Panc1 (cell line): Measurements from ENCODE around the gene PSKH1. TPM values are rescaled to one million over a fixed set of nuclear protein-coding genes. Genes with fewer than 3 reads are reported as not detected.

Source experiments
- ATAC-seq: fragments of 200-7000 bp; cut with Tn5 transposase; 2 replicates; pipeline ENCODE4 v1.9.1; 2020; ENCODE audit warnings: mild to moderate bottlenecking, moderate library complexity
- BruUV-seq: library from RNA; stranded (reverse); fragments of 400-500 nt; replicated peaks from 2 replicates; lab custom pipeline; 2021; lab: Mats Ljungman, UMichigan
- CTCF ChIA-PET: fragments of 300-600 bp; sonication (Branson Sonifier 250); formaldehyde crosslinking; loops from one replicate; lab custom pipeline; 2022; ENCODE audit warnings: antibody characterized with exemption; lab: Charles Lee
- POLR2A ChIA-PET: fragments of 300-600 bp; sonication (Branson Sonifier 250); formaldehyde crosslinking; loops from one replicate; lab custom pipeline; 2022; ENCODE audit warnings: antibody characterized with exemption; lab: Charles Lee
- DNase-seq: peaks from one replicate; pipeline ENCODE4 v3.0.0-alpha.2; 2010; ENCODE audit warnings: low read depth, low spot score
- H3K27ac ChIP-seq: 2 replicates; pipeline ENCODE4 v1.5.1; 2011; ENCODE audit warnings: mild to moderate bottlenecking, low read length, inconsistent platforms
- H3K27me3 ChIP-seq: fragments of 200-500 bp; sonication (Bioruptor generic); 2 replicates; pipeline ENCODE4 v1.6.0; 2014; ENCODE audit warnings: low read length, inconsistent platforms; ENCODE audit not compliant: control insufficient read depth, insufficient read depth
- H3K36me3 ChIP-seq: fragments of 200-500 bp; sonication (Bioruptor generic); 2 replicates; pipeline ENCODE4 v1.5.1; 2014; ENCODE audit warnings: inconsistent platforms, mild to moderate bottlenecking, low read length, moderate library complexity; ENCODE audit not compliant: control insufficient read depth, insufficient read depth
- H3K4me1 ChIP-seq: 2 replicates; pipeline ENCODE4 v1.5.1; 2011; ENCODE audit warnings: inconsistent platforms, mild to moderate bottlenecking, low read length, moderate library complexity; ENCODE audit not compliant: control insufficient read depth, insufficient read depth
- H3K4me3 ChIP-seq, 2 experiments: 2 replicates each; pipeline ENCODE4 v1.5.1; 2011 to 2012; ENCODE audit warnings: low read depth in 2 of 2, low read length in 2 of 2, mild to moderate bottlenecking in 2 of 2, inconsistent platforms in 1 of 2, moderate library complexity in 1 of 2
- H3K9me3 ChIP-seq: fragments of 200-500 bp; sonication (Bioruptor generic); 2 replicates; pipeline ENCODE4 v1.5.1; 2014; ENCODE audit warnings: low read depth, mild to moderate bottlenecking, inconsistent platforms, low read length, moderate library complexity; ENCODE audit not compliant: control insufficient read depth, insufficient read depth
- POLR2AphosphoS5 ChIP-seq: IDR thresholded peaks from 2 replicates; pipeline ENCODE4 v1.6.1; 2012; ENCODE audit warnings: mild to moderate bottlenecking, low read depth, low read length, moderate library complexity
- SIN3A ChIP-seq: IDR thresholded peaks from 2 replicates; pipeline ENCODE4 v1.6.1; 2012; ENCODE audit warnings: low read depth, mild to moderate bottlenecking, low read length, moderate library complexity, borderline replicate concordance; ENCODE audit not compliant: insufficient read depth
- TCF7L2 ChIP-seq: IDR thresholded peaks from 2 replicates; pipeline ENCODE4 v1.6.1; 2011; ENCODE audit warnings: mild to moderate bottlenecking, low read depth, low read length, inconsistent platforms
- in situ Hi-C: cut with HindIII; loops from 2 replicates; pipeline ENCODE4 v1.10.0; 2016; ENCODE audit warnings: low sequenced_read_pairs, low pct_unique_long_range_greater_than_20kb
- intact Hi-C: fragments of 100-400 bp; cut with micrococcal nuclease; formaldehyde crosslinking; loops from one replicate; pipeline ENCODE4 v1.10.0; 2022; ENCODE audit not compliant: unreplicated experiment
- total RNA-seq: library from RNA; stranded (reverse); gene quantifications from one replicate; pipeline ENCODE4 v1.2.1, GENCODE V29; 2021; ENCODE audit not compliant: unreplicated experiment
- TF ChIP-seq, protein P1 (sequence below), 2 experiments: IDR thresholded peaks; 2 replicates each; pipeline ENCODE4 v1.6.1; 2011 to 2012; ENCODE audit warnings: low read depth in 2 of 2, control low read depth in 1 of 2, low read length in 1 of 2, mild to moderate bottlenecking in 1 of 2, moderate library complexity in 1 of 2; ENCODE audit not compliant: insufficient read depth in 1 of 2
- TF ChIP-seq, protein P2 (sequence below): fragments of 450-650 bp; IDR thresholded peaks from 2 replicates; pipeline ENCODE4 v1.5.1; 2017; ENCODE audit warnings: mild to moderate bottlenecking

PSKH1 gene
- total RNA-seq, 1 experiment from 2014 or later: 17.8 TPM

DNA sequence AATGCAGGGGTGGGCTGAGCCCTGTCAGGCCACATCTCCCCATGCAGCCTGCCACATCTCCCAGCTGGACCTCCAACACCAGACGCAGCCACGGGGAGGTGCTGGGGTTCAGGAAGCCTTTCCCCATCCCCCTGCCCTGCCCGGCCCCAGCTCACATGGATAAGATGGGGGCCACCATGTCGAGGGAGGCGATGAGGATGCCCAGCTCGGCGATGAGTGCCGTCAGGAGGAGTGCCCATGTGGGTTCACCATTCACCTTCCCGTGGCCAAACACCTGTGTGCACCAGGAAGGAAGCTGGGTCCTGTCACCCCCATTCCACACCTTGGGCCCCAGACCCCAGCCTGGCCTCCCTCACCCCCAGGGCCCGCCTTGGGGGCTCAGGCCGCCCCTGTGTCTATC, 56.6 kb downstream of the PSKH1 start:
- Histone ChIP-seq H3K4me1 (no peaks in the 10 kb centered on the region), H3K27ac (no peak overlapping the region), H3K27me3 (no peaks in the 10 kb centered on the region), H3K36me3 (no peaks in the 10 kb centered on the region), H3K9me3 (no peaks in the 10 kb centered on the region), H3K4me3 (no peak overlapping the region)
- DNase-seq: no peak
- in situ Hi-C loops: no loop called here
- no TSS peak for BruUV-seq
- ATAC-seq: no peak
- POLR2A ChIA-PET: no interaction called here
- CTCF ChIA-PET: no interaction called here
- TF ChIP-seq POLR2AphosphoS5 (no peak), SIN3A (no peak), TCF7L2 (no peak)
- TF ChIP-seq, protein P1, sequence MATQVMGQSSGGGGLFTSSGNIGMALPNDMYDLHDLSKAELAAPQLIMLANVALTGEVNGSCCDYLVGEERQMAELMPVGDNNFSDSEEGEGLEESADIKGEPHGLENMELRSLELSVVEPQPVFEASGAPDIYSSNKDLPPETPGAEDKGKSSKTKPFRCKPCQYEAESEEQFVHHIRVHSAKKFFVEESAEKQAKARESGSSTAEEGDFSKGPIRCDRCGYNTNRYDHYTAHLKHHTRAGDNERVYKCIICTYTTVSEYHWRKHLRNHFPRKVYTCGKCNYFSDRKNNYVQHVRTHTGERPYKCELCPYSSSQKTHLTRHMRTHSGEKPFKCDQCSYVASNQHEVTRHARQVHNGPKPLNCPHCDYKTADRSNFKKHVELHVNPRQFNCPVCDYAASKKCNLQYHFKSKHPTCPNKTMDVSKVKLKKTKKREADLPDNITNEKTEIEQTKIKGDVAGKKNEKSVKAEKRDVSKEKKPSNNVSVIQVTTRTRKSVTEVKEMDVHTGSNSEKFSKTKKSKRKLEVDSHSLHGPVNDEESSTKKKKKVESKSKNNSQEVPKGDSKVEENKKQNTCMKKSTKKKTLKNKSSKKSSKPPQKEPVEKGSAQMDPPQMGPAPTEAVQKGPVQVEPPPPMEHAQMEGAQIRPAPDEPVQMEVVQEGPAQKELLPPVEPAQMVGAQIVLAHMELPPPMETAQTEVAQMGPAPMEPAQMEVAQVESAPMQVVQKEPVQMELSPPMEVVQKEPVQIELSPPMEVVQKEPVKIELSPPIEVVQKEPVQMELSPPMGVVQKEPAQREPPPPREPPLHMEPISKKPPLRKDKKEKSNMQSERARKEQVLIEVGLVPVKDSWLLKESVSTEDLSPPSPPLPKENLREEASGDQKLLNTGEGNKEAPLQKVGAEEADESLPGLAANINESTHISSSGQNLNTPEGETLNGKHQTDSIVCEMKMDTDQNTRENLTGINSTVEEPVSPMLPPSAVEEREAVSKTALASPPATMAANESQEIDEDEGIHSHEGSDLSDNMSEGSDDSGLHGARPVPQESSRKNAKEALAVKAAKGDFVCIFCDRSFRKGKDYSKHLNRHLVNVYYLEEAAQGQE (IDR thresholded peaks at IDR 0.05; ENCODE audit: insufficient read depth in 1 of 2, low read depth in 2 of 2, low read length in 1 of 2): no peak
- TF ChIP-seq, protein P2, sequence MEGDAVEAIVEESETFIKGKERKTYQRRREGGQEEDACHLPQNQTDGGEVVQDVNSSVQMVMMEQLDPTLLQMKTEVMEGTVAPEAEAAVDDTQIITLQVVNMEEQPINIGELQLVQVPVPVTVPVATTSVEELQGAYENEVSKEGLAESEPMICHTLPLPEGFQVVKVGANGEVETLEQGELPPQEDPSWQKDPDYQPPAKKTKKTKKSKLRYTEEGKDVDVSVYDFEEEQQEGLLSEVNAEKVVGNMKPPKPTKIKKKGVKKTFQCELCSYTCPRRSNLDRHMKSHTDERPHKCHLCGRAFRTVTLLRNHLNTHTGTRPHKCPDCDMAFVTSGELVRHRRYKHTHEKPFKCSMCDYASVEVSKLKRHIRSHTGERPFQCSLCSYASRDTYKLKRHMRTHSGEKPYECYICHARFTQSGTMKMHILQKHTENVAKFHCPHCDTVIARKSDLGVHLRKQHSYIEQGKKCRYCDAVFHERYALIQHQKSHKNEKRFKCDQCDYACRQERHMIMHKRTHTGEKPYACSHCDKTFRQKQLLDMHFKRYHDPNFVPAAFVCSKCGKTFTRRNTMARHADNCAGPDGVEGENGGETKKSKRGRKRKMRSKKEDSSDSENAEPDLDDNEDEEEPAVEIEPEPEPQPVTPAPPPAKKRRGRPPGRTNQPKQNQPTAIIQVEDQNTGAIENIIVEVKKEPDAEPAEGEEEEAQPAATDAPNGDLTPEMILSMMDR: no peak
- intact Hi-C loops: no loop called here

DNA sequence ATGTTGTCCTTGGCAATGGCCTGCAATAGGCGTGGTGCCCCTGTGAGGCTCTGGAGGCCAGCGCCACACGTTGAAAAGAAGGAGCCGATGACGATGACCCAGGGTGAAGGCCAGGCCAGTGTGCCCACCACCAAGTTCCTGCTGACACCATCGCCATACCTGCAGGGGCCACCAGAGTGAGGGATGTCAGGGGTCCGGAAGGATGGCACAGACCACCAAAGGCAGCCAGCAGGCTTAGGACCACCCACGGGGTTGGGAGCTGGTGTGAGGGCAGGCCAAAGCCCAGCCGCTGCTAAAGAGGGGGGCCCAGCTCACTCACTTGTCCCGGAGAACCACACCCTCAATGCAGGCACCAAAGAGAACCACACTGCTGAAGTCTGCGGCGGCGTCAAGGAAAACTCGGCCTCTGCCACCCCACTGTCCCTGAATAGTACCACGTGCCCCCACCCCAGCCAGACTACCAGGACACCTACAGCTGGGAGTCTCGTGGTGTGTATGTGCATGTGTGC, 57.3 kb downstream of the PSKH1 start:
- DNase-seq (no peak), ATAC-seq (no peak)
- in situ Hi-C loops (no loop called here), intact Hi-C loops (no loop called here)
- no peak for TF ChIP-seq SIN3A
- TF ChIP-seq, protein P1 (IDR thresholded peaks at IDR 0.05; ENCODE audit: insufficient read depth in 1 of 2, low read depth in 2 of 2, low read length in 1 of 2): no peak
- TF ChIP-seq TCF7L2: no peak
- TF ChIP-seq POLR2AphosphoS5: no peak
- TF ChIP-seq, protein P2: no peak
- Histone ChIP-seq H3K36me3 (no peaks in the 10 kb centered on the region), H3K27me3 (no peaks in the 10 kb centered on the region), H3K9me3 (no peaks in the 10 kb centered on the region), H3K27ac (no peak overlapping the region), H3K4me1 (no peaks in the 10 kb centered on the region), H3K4me3 (no peak overlapping the region)
- ChIA-PET CTCF (interaction anchor here (0.6 kb wide), 1 partner anchor 173 kb away, joined by 6 read pairs; no protein-coding TSS in a partner anchor), POLR2A (no interaction called here)
- BruUV-seq: no TSS peak
